ENCODE results near the gene AGAP2. TPM values are rescaled to one million over a fixed set of nuclear protein-coding genes. Genes with fewer than 3 reads are reported as not detected.

Gene AGAP2
- total and polyA plus RNA-seq, 2 of the 13 experiments (the other 11 are each of a cell fraction or from before 2014, with no cell fraction given) = 0.38 to 0.45 TPM

DNA sequence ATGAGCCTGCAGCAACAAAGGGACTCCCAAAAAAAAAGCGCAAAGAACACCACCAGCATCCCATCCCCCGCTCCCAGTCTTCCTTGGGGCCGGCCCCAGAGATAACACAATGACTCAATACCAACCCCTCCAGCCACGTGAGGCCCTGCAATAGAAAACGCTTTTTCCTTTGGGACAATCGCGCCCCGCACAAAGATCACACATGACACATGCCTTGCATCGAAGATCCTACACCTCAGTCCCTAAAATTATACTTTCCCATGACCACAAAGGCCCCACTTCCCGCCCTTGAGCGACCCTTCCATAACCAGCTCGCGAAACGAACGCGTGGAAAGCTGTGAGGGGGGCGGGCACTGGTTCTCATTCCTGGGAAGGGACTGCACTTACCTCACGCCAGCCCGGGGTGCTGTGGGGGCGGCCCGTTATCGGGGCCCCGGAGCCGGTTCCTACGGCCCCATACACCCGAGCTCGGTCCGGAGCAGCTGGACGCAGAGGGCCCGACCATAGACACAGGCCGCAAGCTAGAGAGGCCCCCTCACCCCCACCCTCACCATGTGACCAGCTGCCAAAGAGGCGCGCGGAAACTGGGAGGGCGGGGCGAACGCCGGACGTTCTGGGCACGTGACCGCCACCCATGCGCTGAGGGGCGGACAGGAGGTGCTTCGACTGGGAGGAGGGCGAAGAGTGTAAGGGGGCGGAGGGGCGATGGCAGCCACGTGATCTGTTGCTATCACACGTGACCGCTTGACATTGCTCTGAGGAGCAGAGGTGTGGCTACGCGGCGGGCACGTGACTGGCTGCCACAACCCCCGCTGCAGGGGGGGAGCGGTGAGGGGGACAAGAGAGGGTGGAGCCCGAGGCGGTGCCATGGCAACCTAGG is 13.5 kb upstream of the AGAP2 start, which contains the start of gene CDK4 (continued):
- TF ChIP-seq, protein P1, sequence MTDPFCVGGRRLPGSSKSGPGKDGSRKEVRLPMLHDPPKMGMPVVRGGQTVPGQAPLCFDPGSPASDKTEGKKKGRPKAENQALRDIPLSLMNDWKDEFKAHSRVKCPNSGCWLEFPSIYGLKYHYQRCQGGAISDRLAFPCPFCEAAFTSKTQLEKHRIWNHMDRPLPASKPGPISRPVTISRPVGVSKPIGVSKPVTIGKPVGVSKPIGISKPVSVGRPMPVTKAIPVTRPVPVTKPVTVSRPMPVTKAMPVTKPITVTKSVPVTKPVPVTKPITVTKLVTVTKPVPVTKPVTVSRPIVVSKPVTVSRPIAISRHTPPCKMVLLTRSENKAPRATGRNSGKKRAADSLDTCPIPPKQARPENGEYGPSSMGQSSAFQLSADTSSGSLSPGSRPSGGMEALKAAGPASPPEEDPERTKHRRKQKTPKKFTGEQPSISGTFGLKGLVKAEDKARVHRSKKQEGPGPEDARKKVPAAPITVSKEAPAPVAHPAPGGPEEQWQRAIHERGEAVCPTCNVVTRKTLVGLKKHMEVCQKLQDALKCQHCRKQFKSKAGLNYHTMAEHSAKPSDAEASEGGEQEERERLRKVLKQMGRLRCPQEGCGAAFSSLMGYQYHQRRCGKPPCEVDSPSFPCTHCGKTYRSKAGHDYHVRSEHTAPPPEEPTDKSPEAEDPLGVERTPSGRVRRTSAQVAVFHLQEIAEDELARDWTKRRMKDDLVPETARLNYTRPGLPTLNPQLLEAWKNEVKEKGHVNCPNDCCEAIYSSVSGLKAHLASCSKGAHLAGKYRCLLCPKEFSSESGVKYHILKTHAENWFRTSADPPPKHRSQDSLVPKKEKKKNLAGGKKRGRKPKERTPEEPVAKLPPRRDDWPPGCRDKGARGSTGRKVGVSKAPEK (CRISPR knock-in tag; IDR thresholded peaks at IDR 0.05; ENCODE audit: borderline replicate concordance) = peak; percentile 80; the same call in 1 of the 2 replicates
- TF ChIP-seq ZFP37 (CRISPR knock-in tag; IDR thresholded peaks at IDR 0.05; ENCODE audit: borderline replicate concordance) (no peak; the same call in 1 of the 2 replicates), STAT5B (CRISPR knock-in tag; IDR thresholded peaks at IDR 0.05) (0 out of 2 replicates have a peak, but pooled peaks have one; percentile 68), ZNF274 (CRISPR knock-in tag; IDR thresholded peaks at IDR 0.05) (peak; percentile 96), ZMYM3 (CRISPR knock-in tag; IDR thresholded peaks at IDR 0.05) (no peak), ZNF678 (CRISPR knock-in tag; IDR thresholded peaks at IDR 0.05) (0 out of 2 replicates have a peak, but pooled peaks have one; percentile 81), ZMAT3 (CRISPR knock-in tag; conservative IDR thresholded peaks at IDR 0.05) (peak; percentile 93), PHF8 (CRISPR knock-in tag; IDR thresholded peaks at IDR 0.05) (peak; percentile 88), ZNF234 (CRISPR knock-in tag; conservative IDR thresholded peaks at IDR 0.05) (no peak), ZBTB7B (CRISPR knock-in tag; IDR thresholded peaks at IDR 0.05) (peak; percentile 58; the same call in 1 of the 2 replicates), ZNF761 (CRISPR knock-in tag; conservative IDR thresholded peaks at IDR 0.05) (peak; percentile 85), NR2C2 (CRISPR knock-in tag; IDR thresholded peaks at IDR 0.05; ENCODE audit: borderline replicate concordance) (peak; percentile 83), REXO4 (CRISPR knock-in tag; IDR thresholded peaks at IDR 0.05; ENCODE audit: borderline replicate concordance) (0 out of 2 replicates have a peak, but pooled peaks have one; percentile 46)
- TF ChIP-seq, protein P2, sequence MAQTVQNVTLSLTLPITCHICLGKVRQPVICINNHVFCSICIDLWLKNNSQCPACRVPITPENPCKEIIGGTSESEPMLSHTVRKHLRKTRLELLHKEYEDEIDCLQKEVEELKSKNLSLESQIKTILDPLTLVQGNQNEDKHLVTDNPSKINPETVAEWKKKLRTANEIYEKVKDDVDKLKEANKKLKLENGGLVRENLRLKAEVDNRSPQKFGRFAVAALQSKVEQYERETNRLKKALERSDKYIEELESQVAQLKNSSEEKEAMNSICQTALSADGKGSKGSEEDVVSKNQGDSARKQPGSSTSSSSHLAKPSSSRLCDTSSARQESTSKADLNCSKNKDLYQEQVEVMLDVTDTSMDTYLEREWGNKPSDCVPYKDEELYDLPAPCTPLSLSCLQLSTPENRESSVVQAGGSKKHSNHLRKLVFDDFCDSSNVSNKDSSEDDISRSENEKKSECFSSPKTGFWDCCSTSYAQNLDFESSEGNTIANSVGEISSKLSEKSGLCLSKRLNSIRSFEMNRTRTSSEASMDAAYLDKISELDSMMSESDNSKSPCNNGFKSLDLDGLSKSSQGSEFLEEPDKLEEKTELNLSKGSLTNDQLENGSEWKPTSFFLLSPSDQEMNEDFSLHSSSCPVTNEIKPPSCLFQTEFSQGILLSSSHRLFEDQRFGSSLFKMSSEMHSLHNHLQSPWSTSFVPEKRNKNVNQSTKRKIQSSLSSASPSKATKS (CRISPR knock-in tag; IDR thresholded peaks at IDR 0.05) = no peak
